Measurements from ENCODE around the gene ZSWIM5.
"Not testable (repeated sequence)": the region's sequence is repeated elsewhere in the genome, so short reads cannot be mapped to it uniquely, and the experiment has no call there.

Gene ZSWIM5

GRCh38 chr1:45200906-45201500, 5.4 kb downstream of the ZSWIM5 start:
- no peak for DNase-seq

- DNase-seq = no peak
Measured at GRCh38 chr1:45200435-45200834, 6.0 kb downstream of the ZSWIM5 start.

- no peak for DNase-seq
Measured at GRCh38 chr1:45198185-45198584, 8.2 kb downstream of the ZSWIM5 start.

GRCh38 chr1:45196863-45197262, 9.5 kb downstream of the ZSWIM5 start:
- no peak for DNase-seq

GRCh38 chr1:45191418-45191783, 15.0 kb downstream of the ZSWIM5 start:
- DNase-seq = no peak

GRCh38 chr1:45187725-45188124, 18.7 kb downstream of the ZSWIM5 start:
- DNase-seq = no peak

- not testable (repeated sequence) for DNase-seq
Measured at GRCh38 chr1:45179918-45180519, 26.4 kb downstream of the ZSWIM5 start.

GRCh38 chr1:45177452-45177851, 29.0 kb downstream of the ZSWIM5 start:
- DNase-seq = no peak

- no peak for DNase-seq
Measured at GRCh38 chr1:45172764-45173163, 33.6 kb downstream of the ZSWIM5 start.

- no peak for DNase-seq
Measured at GRCh38 chr1:45172005-45172404, 34.4 kb downstream of the ZSWIM5 start.

GRCh38 chr1:45171575-45171974, 34.8 kb downstream of the ZSWIM5 start:
- DNase-seq = no peak

GRCh38 chr1:45170151-45170742, 36.2 kb downstream of the ZSWIM5 start:
- no peak for DNase-seq

- not testable (repeated sequence) for DNase-seq
Measured at GRCh38 chr1:45167947-45168346, 38.5 kb downstream of the ZSWIM5 start.

- DNase-seq = not testable (repeated sequence)
Measured at GRCh38 chr1:45164307-45164706, 42.1 kb downstream of the ZSWIM5 start.

- not testable (repeated sequence) for DNase-seq
Measured at GRCh38 chr1:45163111-45163510, 43.3 kb downstream of the ZSWIM5 start.

- DNase-seq = peak in 1 of 4 experiments; percentile 20
Measured at GRCh38 chr1:45162041-45163035, 44.1 kb downstream of the ZSWIM5 start.

- no peak for DNase-seq
Measured at GRCh38 chr1:45155957-45156356, 50.4 kb downstream of the ZSWIM5 start.

GRCh38 chr1:45155423-45155822, 51.0 kb downstream of the ZSWIM5 start:
- no peak for DNase-seq

- no peak for DNase-seq
Measured at GRCh38 chr1:45152126-45152525, 54.3 kb downstream of the ZSWIM5 start.

GRCh38 chr1:45148209-45148825, 58.1 kb downstream of the ZSWIM5 start:
- DNase-seq = no peak

- no peak for DNase-seq
Measured at GRCh38 chr1:45146833-45147232, 59.6 kb downstream of the ZSWIM5 start.

GRCh38 chr1:45141247-45142003, 65.0 kb downstream of the ZSWIM5 start:
- no peak for DNase-seq
